Endothelial cell of umbilical vein (primary cell): ENCODE results near the gene UGGT2.

Experiments
- CTCF ChIP-seq, 2 donors: IDR thresholded peaks; 1 replicate in 1 of 2; 2 replicates in 1 of 2; pipeline ENCODE4 v1.5.1; 2011; ENCODE audit warnings: low read length in 2 of 2, mild to moderate bottlenecking in 2 of 2, moderate library complexity in 2 of 2, control low read depth in 1 of 2, inconsistent platforms in 1 of 2, low read depth in 1 of 2; ENCODE audit not compliant: insufficient read depth in 1 of 2; ENCODE audit errors: extremely low read depth in 1 of 2
- EZH2 ChIP-seq: IDR thresholded peaks from 2 replicates; pipeline ENCODE4 v1.6.1; 2012; ENCODE audit warnings: borderline replicate concordance, low read depth, mild to moderate bottlenecking, moderate library complexity, low read length, inconsistent platforms; ENCODE audit not compliant: severe bottlenecking
- GATA2 ChIP-seq: IDR thresholded peaks from 2 replicates; pipeline ENCODE4 v1.7.0; 2011; ENCODE audit warnings: low read depth, mild to moderate bottlenecking, moderate library complexity, mixed read lengths, low read length; ENCODE audit not compliant: insufficient read length, insufficient read depth
- POLR2A ChIP-seq: IDR thresholded peaks from 2 replicates; pipeline ENCODE4 v1.6.1; 2012; ENCODE audit warnings: low read depth, mild to moderate bottlenecking, control low read depth, low read length

GRCh38 chr13:95954266-95954665 lies 98.9 kb downstream of the UGGT2 start:
- TF ChIP-seq CTCF (IDR thresholded peaks at IDR 0.05; ENCODE audit: extremely low read depth in 1 of 2, insufficient read depth in 1 of 2, low read depth in 1 of 2, low read length in 2 of 2) (no peak), GATA2 (no peak), EZH2 (no peak), POLR2A (no peak)
